Mesendoderm (in vitro differentiated cells): ENCODE results near the gene IPO9. TPM values are rescaled to one million over a fixed set of nuclear protein-coding genes. Genes with fewer than 3 reads are reported as not detected.

Experiments
- DNase-seq: peaks from one replicate; pipeline ENCODE4 v3.0.0; 2013
- H2AK5ac ChIP-seq: 2 replicates; pipeline ENCODE4 v1.6.1; 2013; ENCODE audit warnings: low read length, inconsistent platforms
- H2BK120ac ChIP-seq: 2 replicates; pipeline ENCODE4 v1.6.1; 2013; ENCODE audit warnings: low read depth, mild to moderate bottlenecking, low read length, moderate library complexity, mixed read lengths
- H2BK15ac ChIP-seq: replicated peaks from 2 replicates; pipeline ENCODE4 v1.6.1; 2013; ENCODE audit warnings: low read depth, mild to moderate bottlenecking, moderate library complexity
- H2BK5ac ChIP-seq: 2 replicates; pipeline ENCODE4 v1.6.1; 2013; ENCODE audit warnings: low read length, inconsistent platforms
- H3K18ac ChIP-seq: 2 replicates; pipeline ENCODE4 v1.6.1; 2013; ENCODE audit warnings: mild to moderate bottlenecking, low read length, mixed read lengths
- H3K23ac ChIP-seq: one replicate; pipeline ENCODE4 v1.6.1; 2013; ENCODE audit warnings: low read length
- H3K27ac ChIP-seq: 2 replicates; pipeline ENCODE4 v1.5.1; 2013; ENCODE audit warnings: low read depth, mild to moderate bottlenecking, inconsistent platforms, low read length, moderate library complexity
- H3K27me3 ChIP-seq: 2 replicates; pipeline ENCODE4 v1.6.1; 2013; ENCODE audit warnings: low read length, control low read depth, mild to moderate bottlenecking, inconsistent platforms; ENCODE audit not compliant: insufficient read depth, poor library complexity
- H3K36me3 ChIP-seq: 2 replicates; pipeline ENCODE4 v1.6.1; 2013; ENCODE audit warnings: low read length, inconsistent platforms; ENCODE audit not compliant: control insufficient read depth, insufficient read depth
- H3K4ac ChIP-seq: one replicate; pipeline ENCODE4 v1.6.1; 2013; ENCODE audit warnings: low read depth, mild to moderate bottlenecking, low read length, moderate library complexity
- H3K4me1 ChIP-seq: 2 replicates; pipeline ENCODE4 v1.6.1; 2013; ENCODE audit warnings: low read depth, low read length, inconsistent platforms; ENCODE audit not compliant: control insufficient read depth
- H3K4me2 ChIP-seq: 2 replicates; pipeline ENCODE4 v1.6.1; 2013; ENCODE audit warnings: low read length
- H3K4me3 ChIP-seq: 2 replicates; pipeline ENCODE4 v1.5.1; 2013; ENCODE audit warnings: mild to moderate bottlenecking, low read length
- H3K56ac ChIP-seq: one replicate; pipeline ENCODE4 v1.6.1; 2013; ENCODE audit warnings: low read length
- H3K79me1 ChIP-seq: 2 replicates; pipeline ENCODE4 v1.6.1; 2013; ENCODE audit warnings: low read length, inconsistent platforms
- H3K79me2 ChIP-seq: 2 replicates; pipeline ENCODE4 v1.6.1; 2013; ENCODE audit warnings: mild to moderate bottlenecking, low read length; ENCODE audit not compliant: control insufficient read depth, insufficient read depth
- H3K9ac ChIP-seq: 2 replicates; pipeline ENCODE4 v1.6.1; 2013; ENCODE audit warnings: low read length, inconsistent platforms
- H4K5ac ChIP-seq: one replicate; pipeline ENCODE4 v1.6.1; 2013; ENCODE audit warnings: low read length
- H4K8ac ChIP-seq: one replicate; pipeline ENCODE4 v1.6.1; 2013; ENCODE audit warnings: low read depth, mild to moderate bottlenecking, control low read depth, low read length, moderate library complexity
- WGBS: extraction: QIAGEN DNeasy Blood & Tissue Kit; methylation state at CpG from one replicate; pipeline ENCODE4 v1.1.7; 2013; ENCODE audit warnings: low lambda C conversion rate, missing lambda C conversion rate; ENCODE audit not compliant: insufficient coverage; ENCODE audit errors: extremely low coverage; 5-methylcytosine and 5-hydroxymethylcytosine counted together
- polyA plus RNA-seq, 2 experiments: library from polyadenylated mRNA; stranded (reverse); fragments of 200-250 nt; gene quantifications; one replicate each; pipeline ENCODE4 v1.2.3, GENCODE V29; 2013

The IPO9 gene
- 65.4 TPM for polyA plus RNA-seq (2013, experiment 1 of 2)
- polyA plus RNA-seq (2013, experiment 2 of 2), result 63.3 TPM

DNA sequence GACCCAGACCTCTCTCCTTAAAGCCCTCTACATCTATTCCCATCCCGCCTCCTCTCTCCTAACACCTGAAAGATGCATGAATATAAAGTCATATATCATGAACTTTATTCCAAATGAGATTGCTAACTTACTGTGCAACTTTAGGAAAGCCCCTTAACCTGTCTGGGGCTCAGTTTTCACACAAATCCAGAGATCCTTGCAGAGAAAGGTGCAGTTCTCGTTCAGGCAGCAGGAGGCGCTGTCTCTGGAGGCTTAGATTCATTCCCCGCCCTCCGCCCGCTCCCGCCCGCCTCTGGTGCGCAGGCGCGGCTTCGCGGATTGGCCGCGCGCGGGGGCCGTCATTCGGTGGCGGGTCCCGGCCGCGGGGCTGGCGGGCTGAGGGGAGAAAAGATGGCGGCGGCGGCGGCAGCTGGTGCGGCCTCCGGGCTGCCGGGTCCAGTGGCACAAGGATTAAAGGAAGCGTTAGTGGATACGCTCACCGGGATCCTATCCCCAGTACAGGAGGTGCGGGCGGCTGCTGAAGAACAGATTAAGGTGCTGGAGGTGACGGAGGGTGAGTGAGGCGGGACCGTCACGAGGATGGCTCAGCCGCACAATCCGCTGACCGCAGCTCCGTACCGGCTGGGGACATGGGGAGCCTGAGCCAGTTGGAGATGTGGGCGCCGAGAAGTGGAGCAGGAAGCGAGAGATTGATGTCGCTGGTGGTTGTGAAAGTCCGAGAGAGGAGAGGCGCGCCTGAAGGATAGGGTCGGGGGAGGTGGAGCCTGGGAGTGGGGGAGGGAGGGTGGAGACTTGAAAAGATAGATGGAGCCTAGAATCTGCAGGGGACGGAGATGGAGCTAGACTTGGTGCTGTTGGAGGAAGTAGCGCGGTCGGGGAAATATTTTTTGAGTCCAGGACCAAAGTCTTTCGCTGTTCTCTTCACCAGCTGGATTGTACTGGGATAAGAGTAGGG is at the start of gene IPO9:
Gene IPO9, plus strand, starts transcription at position 338 of the 955 bp plus-strand sequence. Its CDS starts 53 bp downstream, at position 391.
- H3K4me3 ChIP-seq, result peak within 1 kb of the TSS; percentile 100

DNA sequence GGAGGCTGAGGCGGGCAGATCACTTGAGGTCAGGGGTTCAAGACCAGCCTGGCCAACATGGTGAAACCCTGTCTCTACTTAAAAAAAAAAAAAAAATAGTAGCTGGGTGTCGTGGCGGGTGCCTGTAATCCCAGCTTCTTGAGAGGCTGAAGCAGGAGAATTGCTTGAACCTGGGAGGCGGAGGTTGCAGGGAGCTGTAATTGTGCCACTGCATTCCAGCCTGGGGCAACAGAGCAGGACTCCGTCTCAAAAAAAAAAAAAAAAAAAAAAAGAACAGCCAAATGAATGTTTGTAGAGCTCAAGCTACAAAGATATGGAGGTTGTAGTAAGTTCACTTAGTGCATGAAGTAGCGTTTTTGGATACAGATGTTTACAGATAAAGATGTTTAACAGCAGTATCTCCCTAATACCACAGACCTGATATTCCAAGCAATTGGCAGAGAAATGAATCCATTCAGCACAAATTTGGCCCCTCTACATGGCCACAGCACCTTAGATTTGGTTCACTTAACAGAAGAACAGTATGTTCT is 49.5 kb upstream of the IPO9 start:
- no peak overlapping the region for H4K8ac ChIP-seq
- H3K79me2 ChIP-seq, result no peaks in the 10 kb centered on the region
- no peak overlapping the region for H3K56ac ChIP-seq
- no peak overlapping the region for H2BK5ac ChIP-seq
- H3K27me3 ChIP-seq, result no peaks in the 10 kb centered on the region
- H3K4me3 ChIP-seq, result no peak overlapping the region
- no peak for DNase-seq
- H3K27ac ChIP-seq, result no peak overlapping the region
- H3K79me1 ChIP-seq, result no peaks in the 10 kb centered on the region
- no peak overlapping the region for H3K23ac ChIP-seq
- H3K4me2 ChIP-seq, result no peak overlapping the region
- no peak overlapping the region for H3K9ac ChIP-seq
- H3K18ac ChIP-seq, result no peak overlapping the region
- H4K5ac ChIP-seq, result no peak overlapping the region
- H2BK120ac ChIP-seq, result no peak overlapping the region
- no peak overlapping the region for H2AK5ac ChIP-seq
- no CpG with 5 or more reads among the region's 6 CpGs for WGBS
- no peak overlapping the region for H3K4ac ChIP-seq
- H3K4me1 ChIP-seq, result peaks cover 3% of the 10 kb centered on the region
- no peak overlapping the region for H2BK15ac ChIP-seq
- H3K36me3 ChIP-seq, result no peaks in the 10 kb centered on the region

More for the DNA sequence above, at the start of gene IPO9:
- Histone ChIP-seq H3K23ac (peak within 1 kb of the TSS; percentile 100), H3K79me1 (peaks cover 4% of the 10 kb centered on the region), H3K9ac (peak within 1 kb of the TSS; percentile 100), H2BK15ac (no peak within 1 kb of the TSS), H3K4me2 (peak within 1 kb of the TSS; percentile 66), H3K56ac (peak within 1 kb of the TSS; percentile 100), H4K8ac (peak within 1 kb of the TSS; percentile 13), H4K5ac (no peak within 1 kb of the TSS), H3K79me2 (peaks cover 46% of the 10 kb centered on the region), H3K18ac (peak within 1 kb of the TSS; percentile 77), H3K4ac (peak within 1 kb of the TSS; percentile 77), H3K27me3 (no peaks in the 10 kb centered on the region), H2BK120ac (no peak within 1 kb of the TSS), H2AK5ac (peak within 1 kb of the TSS; percentile 67), H3K4me1 (peaks cover 11% of the 10 kb centered on the region), H3K27ac (peak within 1 kb of the TSS; percentile 98), H2BK5ac (peak within 1 kb of the TSS; percentile 99), H3K36me3 (no peaks in the 10 kb centered on the region)
- WGBS, result no CpG with 5 or more reads among the region's 58 CpGs
- DNase-seq, result peak; percentile 96

DNA sequence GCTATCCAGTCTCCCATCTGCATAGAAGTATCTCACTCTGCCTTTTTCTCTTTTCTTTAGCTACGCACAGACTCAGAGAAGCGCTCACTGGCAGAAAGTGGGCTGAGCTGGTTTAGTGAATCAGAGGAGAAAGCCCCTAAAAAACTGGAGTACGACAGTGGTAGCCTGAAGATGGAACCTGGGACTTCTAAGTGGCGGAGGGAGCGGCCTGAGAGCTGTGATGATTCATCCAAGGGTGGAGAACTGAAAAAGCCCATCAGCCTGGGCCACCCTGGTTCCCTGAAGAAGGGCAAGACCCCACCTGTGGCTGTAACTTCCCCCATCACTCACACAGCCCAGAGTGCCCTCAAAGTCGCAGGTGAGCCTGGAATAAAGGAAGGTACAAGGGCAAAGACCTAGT is 48.0 kb upstream of the IPO9 start:
- Histone ChIP-seq H2AK5ac (no peak overlapping the region), H3K4me1 (peaks cover 3% of the 10 kb centered on the region), H3K23ac (no peak overlapping the region), H3K18ac (no peak overlapping the region), H3K4me2 (no peak overlapping the region), H3K4me3 (no peak overlapping the region), H3K56ac (no peak overlapping the region), H4K8ac (no peak overlapping the region), H2BK5ac (no peak overlapping the region), H3K27me3 (no peaks in the 10 kb centered on the region), H3K36me3 (no peaks in the 10 kb centered on the region), H2BK120ac (no peak overlapping the region), H3K79me2 (no peaks in the 10 kb centered on the region), H3K4ac (no peak overlapping the region), H2BK15ac (no peak overlapping the region), H3K9ac (no peak overlapping the region), H3K79me1 (no peaks in the 10 kb centered on the region), H3K27ac (no peak overlapping the region), H4K5ac (no peak overlapping the region)
- no CpG with 5 or more reads among the region's 6 CpGs for WGBS
- no peak for DNase-seq

DNA sequence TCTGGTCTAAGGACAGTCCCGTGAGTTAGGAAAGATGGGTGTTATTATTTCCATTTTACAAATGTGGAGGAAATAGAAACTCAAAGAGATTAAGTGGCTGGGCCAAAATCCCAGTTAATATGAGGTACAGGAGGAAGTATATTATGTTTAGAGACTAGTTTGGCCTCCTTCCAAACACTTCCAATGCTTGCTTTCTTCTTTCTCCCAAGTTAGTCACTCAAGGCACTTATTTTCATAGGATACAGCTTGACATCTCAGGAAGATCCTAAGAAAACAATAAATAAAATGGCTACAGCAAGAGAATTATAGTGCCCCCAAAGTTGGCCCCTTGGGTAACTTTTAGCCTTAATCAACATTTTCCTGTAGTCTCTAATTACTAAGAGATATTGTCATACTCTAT is 47.5 kb upstream of the IPO9 start:
- Histone ChIP-seq H3K56ac (no peak overlapping the region), H3K4me3 (no peak overlapping the region), H2BK15ac (no peak overlapping the region), H3K27ac (no peak overlapping the region), H3K23ac (no peak overlapping the region), H2AK5ac (no peak overlapping the region), H3K36me3 (no peaks in the 10 kb centered on the region), H3K79me2 (no peaks in the 10 kb centered on the region), H3K79me1 (no peaks in the 10 kb centered on the region), H3K18ac (no peak overlapping the region), H3K9ac (no peak overlapping the region), H4K8ac (no peak overlapping the region), H3K27me3 (no peaks in the 10 kb centered on the region), H3K4me2 (no peak overlapping the region), H2BK120ac (no peak overlapping the region), H3K4ac (no peak overlapping the region), H2BK5ac (no peak overlapping the region), H4K5ac (no peak overlapping the region), H3K4me1 (peaks cover 3% of the 10 kb centered on the region)
- no peak for DNase-seq
- WGBS, result no CpG with 5 or more reads among the region's 1 CpG

DNA sequence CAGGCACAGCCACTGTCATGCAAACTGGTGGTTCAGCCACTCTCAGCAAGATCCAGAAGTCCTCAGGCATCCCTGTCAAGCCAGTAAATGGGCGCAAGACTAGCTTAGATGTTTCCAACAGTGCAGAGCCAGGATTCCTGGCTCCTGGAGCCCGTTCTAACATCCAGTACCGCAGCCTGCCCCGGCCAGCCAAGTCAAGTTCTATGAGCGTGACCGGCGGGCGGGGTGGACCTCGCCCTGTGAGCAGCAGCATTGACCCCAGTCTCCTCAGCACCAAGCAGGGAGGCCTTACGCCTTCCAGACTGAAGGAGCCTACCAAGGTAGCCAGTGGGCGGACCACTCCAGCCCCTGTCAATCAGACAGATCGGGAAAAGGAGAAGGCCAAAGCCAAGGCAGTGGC is 46.6 kb upstream of the IPO9 start:
- DNase-seq, result no peak
- Histone ChIP-seq H2BK15ac (no peak overlapping the region), H3K4ac (no peak overlapping the region), H2BK5ac (no peak overlapping the region), H3K9ac (no peak overlapping the region), H3K27me3 (no peaks in the 10 kb centered on the region), H3K4me1 (peaks cover 3% of the 10 kb centered on the region), H3K27ac (no peak overlapping the region), H3K56ac (no peak overlapping the region), H3K23ac (no peak overlapping the region), H3K18ac (no peak overlapping the region), H2AK5ac (no peak overlapping the region), H3K36me3 (no peaks in the 10 kb centered on the region), H2BK120ac (no peak overlapping the region), H4K5ac (no peak overlapping the region), H3K79me2 (no peaks in the 10 kb centered on the region), H4K8ac (no peak overlapping the region), H3K4me3 (no peak overlapping the region), H3K4me2 (no peak overlapping the region), H3K79me1 (no peaks in the 10 kb centered on the region)
- WGBS, result no CpG with 5 or more reads among the region's 12 CpGs
